22Rv1 (cell line): Measurements from ENCODE around the gene BTBD10.

Source experiments
- ZFX ChIP-seq: fragments of 450-650 bp; IDR thresholded peaks from 2 replicates; pipeline ENCODE4 v1.6.1; 2017; ENCODE audit warnings: antibody characterized with exemption, borderline replicate concordance
- TF ChIP-seq, protein P1 (sequence below): fragments of 450-650 bp; IDR thresholded peaks from 2 replicates; pipeline ENCODE4 v1.5.1; 2017; ENCODE audit warnings: mild to moderate bottlenecking

DNA sequence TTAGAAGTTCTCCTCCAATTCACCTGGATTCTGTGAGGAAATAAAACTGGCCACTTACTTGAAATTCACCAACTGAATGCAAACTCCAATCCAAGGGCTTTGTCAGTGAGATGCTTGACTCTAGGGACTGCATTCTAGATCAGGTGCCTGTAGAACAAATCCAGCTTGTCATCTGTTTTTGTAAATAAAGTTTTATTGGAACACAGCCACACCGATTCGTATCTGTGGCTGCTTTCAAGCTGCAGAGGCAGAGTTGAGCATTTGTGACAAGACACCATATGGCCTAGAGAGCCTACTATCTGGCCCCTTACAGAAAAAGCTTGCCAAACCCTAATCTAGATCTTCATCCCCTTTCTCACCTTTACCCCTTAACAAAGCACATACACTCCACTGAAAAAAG, 82.3 kb downstream of the BTBD10 start:
- TF ChIP-seq, protein P1, sequence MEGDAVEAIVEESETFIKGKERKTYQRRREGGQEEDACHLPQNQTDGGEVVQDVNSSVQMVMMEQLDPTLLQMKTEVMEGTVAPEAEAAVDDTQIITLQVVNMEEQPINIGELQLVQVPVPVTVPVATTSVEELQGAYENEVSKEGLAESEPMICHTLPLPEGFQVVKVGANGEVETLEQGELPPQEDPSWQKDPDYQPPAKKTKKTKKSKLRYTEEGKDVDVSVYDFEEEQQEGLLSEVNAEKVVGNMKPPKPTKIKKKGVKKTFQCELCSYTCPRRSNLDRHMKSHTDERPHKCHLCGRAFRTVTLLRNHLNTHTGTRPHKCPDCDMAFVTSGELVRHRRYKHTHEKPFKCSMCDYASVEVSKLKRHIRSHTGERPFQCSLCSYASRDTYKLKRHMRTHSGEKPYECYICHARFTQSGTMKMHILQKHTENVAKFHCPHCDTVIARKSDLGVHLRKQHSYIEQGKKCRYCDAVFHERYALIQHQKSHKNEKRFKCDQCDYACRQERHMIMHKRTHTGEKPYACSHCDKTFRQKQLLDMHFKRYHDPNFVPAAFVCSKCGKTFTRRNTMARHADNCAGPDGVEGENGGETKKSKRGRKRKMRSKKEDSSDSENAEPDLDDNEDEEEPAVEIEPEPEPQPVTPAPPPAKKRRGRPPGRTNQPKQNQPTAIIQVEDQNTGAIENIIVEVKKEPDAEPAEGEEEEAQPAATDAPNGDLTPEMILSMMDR = no peak
- TF ChIP-seq ZFX = no peak
